Left forelimb (tissue), 1 donor: Measurements from ENCODE around the gene ZNF526.

Experiments
- DNase-seq: peaks from one replicate; pipeline ENCODE4 v3.0.0-alpha.2; 2018; ENCODE audit warnings: low spot score

ZNF526 gene

DNA sequence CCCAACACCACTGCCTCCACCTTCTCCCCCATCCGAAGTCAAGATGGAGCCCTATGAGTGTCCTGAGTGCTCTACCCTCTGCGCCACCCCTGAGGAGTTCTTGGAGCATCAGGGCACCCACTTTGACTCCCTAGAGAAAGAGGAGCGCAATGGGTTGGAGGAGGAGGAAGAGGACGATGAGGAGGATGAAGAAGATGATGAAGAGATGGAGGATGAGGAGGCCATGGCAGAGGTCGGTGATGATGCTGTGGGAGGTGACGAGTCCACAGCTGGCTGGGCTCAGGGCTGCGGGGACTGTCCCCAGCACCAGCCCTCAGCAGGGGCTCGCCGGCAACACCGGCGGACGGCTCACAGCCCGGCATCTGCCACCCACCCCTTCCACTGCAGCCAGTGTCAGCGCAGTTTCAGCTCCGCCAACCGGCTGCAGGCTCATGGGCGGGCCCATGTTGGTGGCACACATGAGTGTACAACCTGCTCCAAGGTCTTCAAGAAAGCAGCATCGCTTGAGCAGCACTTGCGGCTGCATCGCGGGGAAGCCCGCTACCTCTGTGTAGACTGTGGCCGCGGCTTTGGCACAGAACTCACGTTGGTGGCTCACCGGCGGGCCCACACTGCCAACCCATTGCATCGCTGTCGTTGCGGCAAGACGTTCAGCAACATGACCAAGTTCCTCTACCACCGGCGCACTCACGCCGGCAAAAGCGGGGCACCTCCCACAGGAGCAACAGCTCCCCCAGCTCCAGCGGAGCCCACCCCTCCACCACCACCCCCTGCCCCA, 5.0 kb downstream of the ZNF526 start:
- no peak for DNase-seq

GRCh38 chr19:42225718-42226292, 5.7 kb downstream of the ZNF526 start:
- no peak for DNase-seq

DNA sequence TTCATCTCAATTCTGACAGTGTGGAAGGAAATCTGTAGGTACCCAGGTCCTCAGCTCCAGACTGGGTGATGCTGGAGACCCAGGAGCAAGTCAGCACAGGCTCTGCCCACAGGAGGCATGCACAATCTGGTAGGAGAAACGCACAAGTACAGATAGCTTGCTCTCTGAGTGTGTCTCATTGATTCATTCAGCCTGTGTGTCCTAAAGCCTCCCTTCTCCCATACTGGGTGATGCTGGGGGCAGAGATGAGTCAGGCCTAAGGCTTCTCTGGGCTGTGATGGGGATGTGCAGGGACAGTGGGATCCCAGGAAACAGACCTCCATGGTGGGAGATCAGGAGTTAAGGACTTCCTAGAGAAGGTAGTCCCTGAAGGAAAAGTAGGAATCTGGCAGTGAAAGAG, 6.8 kb downstream of the ZNF526 start:
- DNase-seq, result no peak

DNA sequence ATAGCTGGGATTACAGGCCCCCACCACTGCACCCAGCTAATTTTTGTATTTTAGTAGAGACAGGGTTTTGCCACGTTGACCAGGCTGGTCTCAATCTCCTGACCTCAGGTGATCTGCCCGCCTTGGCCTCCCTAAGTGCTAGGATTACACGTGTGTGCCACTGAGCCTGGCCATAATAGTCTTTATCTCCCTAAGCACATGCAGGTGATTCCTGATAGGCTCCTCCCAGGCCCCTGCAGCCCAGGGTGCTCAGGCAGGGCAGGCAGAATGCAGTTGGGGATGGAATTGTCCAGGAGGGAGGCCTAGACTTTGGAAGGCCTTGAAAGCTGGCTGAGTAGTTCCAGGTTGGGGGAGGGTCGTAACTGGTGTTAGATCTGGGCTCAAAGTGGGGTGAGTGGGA, 8.5 kb downstream of the ZNF526 start:
- DNase-seq, result no peak

DNA sequence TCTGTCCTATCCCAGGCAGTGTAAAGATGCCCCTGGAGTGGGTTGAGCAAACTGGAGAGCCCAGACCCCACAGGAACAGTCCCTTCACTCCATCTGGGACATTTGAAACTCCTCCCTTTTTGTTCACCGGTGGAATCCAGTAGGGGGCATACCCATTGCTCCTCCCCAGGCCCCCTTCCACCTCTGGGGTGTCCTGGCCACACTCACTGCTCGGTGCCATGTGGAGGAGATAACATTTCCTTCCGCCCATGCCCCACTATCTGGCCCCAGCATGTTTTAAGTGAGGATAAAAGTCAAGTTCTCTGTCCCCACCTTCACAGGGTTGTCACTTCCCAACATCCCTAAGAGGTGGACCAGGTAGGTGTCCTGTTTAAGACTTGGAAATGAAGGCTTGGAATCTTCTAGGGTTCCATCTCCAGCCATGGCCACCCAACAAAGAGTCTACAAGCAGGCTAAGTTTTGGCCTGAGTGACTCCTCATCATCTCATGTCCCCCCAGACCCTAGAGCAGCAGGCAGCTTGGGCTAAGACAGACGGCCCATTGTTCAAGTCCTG, 9.3 kb downstream of the ZNF526 start:
- DNase-seq, result no peak

DNA sequence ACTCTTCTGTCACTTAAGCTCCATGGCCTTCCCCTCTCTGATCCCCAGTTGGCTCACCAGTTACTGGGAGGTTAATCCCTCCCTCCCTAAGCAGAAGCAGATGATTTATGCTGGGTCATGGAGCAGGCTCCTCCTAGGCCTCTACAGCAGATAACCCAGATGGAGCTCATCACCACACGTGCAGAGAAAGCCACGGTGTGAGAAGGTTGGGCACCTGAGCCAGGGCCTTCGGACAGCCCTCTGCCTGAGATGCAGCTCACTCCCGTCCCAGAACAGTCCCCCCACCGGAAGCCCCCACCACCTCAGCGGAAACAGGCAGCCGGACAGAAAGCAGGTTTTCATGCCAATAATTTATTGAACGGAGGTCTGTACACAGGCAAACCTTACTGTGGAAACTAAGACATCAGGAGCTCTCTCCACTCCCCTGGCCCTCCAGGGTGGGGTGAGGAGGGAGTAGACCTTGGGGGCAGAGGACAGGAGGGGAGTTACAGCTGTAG, 9.8 kb downstream of the ZNF526 start:
- no peak for DNase-seq

DNA sequence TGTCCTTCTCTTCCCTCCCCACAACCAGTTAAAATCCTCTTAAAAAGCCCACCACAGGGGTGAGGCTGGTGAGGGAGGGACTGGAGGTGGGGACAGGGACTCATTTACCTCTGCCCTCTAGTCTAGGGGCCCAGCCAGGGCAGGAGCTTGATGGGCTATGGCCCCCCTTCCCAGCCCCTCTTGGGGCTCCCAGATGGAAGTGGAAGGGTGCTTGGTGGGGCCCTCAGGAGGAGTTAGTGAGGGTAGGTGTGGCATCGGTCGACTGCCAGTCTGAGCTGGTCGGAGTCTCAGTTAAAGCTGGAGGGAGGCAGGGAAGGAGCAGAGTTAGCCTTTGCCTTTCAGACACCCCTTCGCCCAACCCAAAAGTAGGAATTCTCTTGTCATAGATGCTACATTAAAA, 10.5 kb downstream of the ZNF526 start:
- no peak for DNase-seq

DNA sequence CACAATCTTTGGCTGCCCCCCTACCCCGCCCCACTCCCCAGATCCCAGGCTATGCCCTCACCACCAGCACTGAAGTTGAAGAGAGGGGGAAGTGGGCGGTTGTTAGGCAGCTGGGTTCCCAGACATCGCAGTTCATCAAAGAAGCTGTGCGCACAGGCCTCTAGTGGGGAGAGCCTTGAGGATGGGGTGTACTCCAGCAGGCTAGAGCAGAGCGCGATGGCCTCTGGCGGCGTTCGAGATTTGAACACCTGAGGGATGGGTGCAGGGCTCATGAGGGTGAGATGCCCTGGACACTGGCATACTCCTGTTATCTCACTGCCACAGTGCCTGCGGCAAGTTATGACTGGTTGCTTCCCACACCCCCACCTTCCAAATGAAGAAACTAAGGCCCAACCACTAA, 12.3 kb downstream of the ZNF526 start:
- no peak for DNase-seq

- no peak for DNase-seq
These were observed 13.0 kb downstream of the ZNF526 start for GRCh38 chr19:42233106-42233505.

GRCh38 chr19:42233678-42234292, 13.7 kb downstream of the ZNF526 start:
- DNase-seq, result no peak

DNA sequence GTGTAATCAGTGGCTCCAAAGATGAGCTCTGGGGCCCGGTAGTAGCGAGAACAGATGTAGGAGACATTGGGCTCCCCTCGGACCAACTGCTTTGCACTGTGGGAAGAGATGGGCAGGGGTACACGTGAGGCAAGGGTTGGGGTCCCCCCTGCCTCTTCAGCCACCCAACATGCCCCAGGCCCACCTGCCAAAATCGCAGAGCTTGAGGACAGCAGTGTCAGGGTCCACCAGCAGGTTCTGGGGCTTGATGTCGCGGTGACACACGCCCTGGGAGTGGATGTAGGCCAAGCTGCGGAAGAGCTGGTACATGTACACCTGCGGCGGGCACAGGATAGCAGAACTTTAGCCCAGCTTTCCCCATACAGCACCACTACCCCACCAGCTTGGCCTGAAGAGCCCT, 14.3 kb downstream of the ZNF526 start:
- no peak for DNase-seq

DNA sequence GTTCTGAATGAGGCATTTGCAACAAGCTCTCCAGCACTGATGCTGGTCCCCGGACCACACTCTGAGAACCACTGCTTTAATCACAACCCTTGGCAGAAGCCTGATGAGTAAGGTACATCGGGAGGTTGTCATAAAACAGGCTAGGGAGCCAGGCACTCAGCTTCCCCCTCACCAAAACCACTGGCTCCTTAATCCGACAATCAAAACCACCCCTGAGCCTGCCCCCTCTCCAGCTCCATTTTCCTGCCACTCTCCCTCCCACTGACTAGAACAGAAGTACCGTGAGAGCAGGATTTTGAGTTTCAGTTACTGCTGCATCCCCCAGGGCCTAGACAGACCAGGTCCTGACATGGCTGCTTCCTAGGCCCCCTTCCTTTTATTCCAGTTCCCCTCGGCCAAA, 15.1 kb downstream of the ZNF526 start:
- no peak for DNase-seq

- no peak for DNase-seq
These were observed 19.6 kb downstream of the ZNF526 start for GRCh38 chr19:42239544-42240220.

GRCh38 chr19:42241279-42241678, 21.2 kb downstream of the ZNF526 start:
- DNase-seq, result no peak

DNA sequence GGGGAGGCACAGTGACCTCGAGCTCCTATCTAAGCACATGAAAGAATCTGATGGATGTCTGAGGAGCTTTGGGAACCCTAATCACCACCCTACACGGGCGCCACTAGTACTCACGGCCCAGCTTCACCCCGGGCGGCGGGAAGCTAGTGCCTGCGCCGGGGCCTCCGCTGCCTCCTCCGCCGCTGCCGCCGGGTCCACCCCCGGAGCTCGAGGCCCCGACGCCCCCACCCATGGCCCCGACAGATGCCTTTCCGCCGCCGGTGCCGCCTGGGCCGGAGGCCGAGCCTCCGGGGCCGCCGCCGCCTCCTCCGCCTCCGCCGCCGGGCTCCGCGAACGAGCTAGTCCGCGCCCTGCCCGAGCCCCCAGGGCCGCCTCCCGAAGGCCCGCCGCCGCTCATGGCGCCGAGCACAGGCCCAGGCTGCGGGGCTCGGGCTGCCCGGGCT, 22.0 kb downstream of the ZNF526 start:
- DNase-seq, result no peak

DNA sequence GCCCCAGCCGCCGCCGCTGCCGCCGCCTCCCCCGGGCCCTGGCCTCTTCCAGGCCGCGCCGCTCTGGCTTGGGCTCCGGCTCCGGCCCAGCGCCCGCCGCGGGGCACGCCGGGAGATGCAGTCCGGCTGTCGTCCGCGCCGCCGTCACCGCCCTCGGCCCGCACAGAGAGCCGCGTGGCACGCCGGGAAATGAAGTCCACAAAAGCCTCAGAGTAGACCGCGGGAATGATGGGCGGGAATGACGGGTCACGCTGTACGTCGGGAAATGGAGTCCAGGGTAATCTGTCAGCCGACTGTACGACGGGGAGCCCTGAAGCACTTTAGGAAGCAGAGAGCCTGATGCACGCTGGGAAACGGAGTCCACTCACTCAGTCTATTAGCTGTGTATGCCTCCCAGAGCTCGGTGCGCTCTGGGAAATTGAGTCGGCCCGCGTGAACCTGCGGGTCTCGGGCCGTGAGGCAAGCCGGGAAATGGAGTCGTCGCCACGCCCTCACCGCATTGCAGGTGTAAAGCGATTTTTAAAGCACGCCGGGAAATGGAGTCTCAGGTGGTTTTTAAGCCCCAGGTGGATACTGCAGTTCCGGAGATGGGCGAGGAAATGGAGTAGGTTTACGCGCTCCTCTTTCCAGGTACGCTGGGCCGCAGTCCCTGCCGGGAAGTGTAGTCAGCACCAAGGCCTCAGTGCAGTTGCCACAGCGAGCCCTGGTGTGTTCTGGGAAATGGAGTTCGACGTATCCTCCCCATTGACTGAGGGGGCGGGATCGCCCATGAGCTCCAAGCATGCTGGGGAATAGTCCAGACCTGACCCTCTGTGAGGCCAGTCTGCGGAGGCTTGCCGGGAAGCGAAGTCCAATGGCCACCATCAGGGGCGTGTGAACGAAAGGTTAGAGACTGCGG, 22.6 kb downstream of the ZNF526 start, which contains the start of gene GSK3A:
GSK3A (minus strand) TSS at position 91 of the 898 bp plus-strand sequence. CDS start 137 bp downstream, outside the sequence.
- DNase-seq, result peak; percentile 98

- peak; percentile 95 for DNase-seq
These were observed 24.5 kb downstream of the ZNF526 start for GRCh38 chr19:42244347-42245220.

- DNase-seq, result no peak
These were observed 25.1 kb downstream of the ZNF526 start for GRCh38 chr19:42245231-42245630.

GRCh38 chr19:42246143-42246921, 26.2 kb downstream of the ZNF526 start:
- no peak for DNase-seq
